Right lung (tissue), 5 donors: ENCODE data around the gene PDSS2. TPM values are rescaled to one million over a fixed set of nuclear protein-coding genes. Genes with fewer than 3 reads are reported as not detected.

Experiments
- DNase-seq, 2 donors: peaks; one replicate each; pipeline ENCODE4 v3.0.0-alpha.2; 2013
- polyA plus RNA-seq, 5 donors: library from polyadenylated mRNA; unstranded; fragments of 120-200 nt; gene quantifications; one replicate each; pipeline versions ENCODE4 v1.2.1 to v1.2.3, GENCODE V29; 2013; ENCODE audit warnings: inconsistent platforms in 1 of 5, low replicate concordance in 1 of 5; ENCODE audit not compliant: insufficient read length in 5 of 5, insufficient read depth in 1 of 5

The PDSS2 gene
- polyA plus RNA-seq, 5 donors = 13.6 to 17.7 (median 15.5) TPM

DNA sequence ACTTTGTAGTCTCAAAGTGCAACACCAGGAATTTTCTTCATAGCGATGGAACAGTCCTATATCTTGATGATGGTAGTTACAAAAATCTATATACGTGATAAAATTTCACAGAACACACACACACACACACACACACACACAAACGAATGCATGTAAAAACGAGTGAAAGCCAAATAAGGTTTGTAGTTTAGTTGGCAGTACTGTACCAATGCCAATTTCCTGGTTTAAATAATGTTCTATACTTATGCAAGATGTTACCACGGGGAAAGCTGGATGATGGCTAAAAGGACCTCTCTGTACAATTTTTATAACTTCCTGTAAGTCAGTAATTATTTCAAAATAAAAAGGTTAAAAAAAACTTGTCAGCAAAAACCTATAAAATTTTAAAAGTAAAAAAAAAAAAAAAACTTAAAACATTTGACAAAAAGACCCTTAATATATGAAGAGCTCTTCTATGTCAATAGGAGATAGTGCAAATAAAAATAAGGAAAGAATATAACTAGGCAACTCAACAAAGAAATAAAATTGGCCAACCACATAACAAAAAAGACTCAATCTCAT is 37.6 kb downstream of the PDSS2 start:
- no peak for DNase-seq

GRCh38 chr6:107419733-107420132 is 39.6 kb downstream of the PDSS2 start:
- DNase-seq = peak in 1 of 2 donors; percentile 6

GRCh38 chr6:107418118-107418517 is 41.2 kb downstream of the PDSS2 start:
- no peak for DNase-seq

- no peak for DNase-seq
Observed at GRCh38 chr6:107416145-107416544, 43.2 kb downstream of the PDSS2 start.

DNA sequence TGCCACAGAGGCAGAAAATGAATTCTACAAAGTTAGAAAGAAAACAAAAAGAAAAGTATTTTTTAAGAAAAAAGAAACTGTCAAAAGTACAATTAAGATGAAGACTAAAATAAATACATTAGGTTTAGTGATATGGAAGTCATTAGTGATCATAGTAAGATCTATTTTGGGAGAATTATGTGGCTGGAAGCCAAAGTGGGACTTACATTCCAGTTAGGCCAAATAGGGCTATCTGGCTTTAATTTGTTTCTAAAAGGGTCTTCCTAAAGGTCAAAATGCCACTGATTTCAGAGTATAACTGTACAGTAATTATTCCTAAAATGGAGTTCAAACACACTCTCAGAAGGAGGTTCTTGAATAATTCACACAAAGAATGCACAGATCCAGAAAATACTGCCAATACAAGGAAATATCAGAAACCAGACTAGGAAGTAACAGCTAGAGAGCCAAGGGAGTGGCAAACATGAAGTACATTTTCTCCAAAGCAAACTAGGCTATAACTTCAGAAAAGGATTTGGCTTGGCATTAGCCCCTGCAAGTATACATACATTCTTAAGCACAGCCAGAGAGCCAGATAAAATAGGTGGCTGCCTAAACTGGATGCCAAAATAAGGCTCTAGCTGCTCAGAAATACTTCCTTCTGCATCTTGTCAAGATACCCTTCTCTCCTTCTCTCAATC is 45.3 kb downstream of the PDSS2 start:
- peak in 1 of 2 donors; percentile 7 for DNase-seq

DNA sequence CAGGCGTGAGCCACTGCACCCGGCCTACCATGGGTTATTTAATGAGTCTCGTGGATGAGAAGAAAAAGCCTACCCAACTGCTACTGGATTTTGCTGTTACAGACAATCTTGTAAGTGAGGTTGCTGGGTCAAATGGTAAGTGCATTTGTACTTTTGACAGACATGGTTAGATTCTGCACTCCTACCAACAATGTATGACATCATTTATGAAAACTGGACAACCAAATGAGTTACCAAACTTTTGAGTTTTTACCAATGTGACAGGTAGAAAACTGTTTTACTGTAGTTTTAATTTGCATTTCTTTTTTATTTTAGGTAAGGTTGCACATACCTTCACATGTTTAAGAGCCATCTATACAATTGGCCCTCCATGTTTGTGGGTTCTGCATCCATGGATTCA is 48.2 kb downstream of the PDSS2 start:
- DNase-seq = no peak

GRCh38 chr6:107409942-107410341 is 49.4 kb downstream of the PDSS2 start:
- no peak for DNase-seq

DNA sequence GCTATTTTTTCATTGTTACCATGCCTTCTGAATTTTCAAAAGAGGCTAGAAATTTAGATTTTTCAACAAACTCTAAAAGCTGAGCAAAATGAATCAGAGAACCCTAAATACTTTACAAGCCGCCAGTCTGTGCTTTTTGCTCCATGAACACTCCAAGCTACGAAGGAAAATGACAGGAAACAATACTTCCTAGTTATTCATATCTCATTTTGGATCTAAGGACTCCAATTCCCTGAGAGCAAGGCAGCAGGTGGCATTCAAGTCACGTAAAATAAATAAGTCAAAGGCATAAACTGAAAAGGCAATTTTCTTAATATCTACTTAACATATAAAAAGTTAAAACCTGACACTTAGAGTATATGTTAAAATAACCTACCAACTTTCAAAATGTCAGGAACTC is 50.6 kb downstream of the PDSS2 start:
- DNase-seq = no peak

GRCh38 chr6:107405002-107405401 is 54.4 kb downstream of the PDSS2 start:
- no peak for DNase-seq

- DNase-seq = no peak
Observed at GRCh38 chr6:107402533-107402932, 56.8 kb downstream of the PDSS2 start.

- DNase-seq = no peak
Observed at GRCh38 chr6:107401573-107401972, 57.8 kb downstream of the PDSS2 start.

GRCh38 chr6:107400616-107401147 is 58.7 kb downstream of the PDSS2 start:
- no peak for DNase-seq

DNA sequence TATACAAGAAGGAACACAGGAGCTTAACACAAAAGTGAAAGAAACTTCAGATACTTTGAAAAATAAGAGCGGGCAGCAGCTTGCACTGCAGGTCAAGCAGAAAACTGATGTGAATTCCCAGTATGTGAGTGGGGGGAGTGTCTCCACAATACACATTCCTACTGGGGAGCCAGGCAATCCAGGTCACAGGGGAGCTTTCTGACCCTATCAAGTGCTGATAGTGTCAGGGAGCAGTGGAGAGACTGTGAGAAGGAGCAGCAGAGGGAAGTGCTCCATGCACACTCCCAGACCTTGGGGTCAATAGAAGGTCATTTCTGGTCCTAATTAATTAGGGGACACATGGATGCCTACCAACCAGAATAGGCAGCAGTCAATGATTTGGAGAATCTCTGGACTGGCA is 59.4 kb downstream of the PDSS2 start:
- no peak for DNase-seq

DNA sequence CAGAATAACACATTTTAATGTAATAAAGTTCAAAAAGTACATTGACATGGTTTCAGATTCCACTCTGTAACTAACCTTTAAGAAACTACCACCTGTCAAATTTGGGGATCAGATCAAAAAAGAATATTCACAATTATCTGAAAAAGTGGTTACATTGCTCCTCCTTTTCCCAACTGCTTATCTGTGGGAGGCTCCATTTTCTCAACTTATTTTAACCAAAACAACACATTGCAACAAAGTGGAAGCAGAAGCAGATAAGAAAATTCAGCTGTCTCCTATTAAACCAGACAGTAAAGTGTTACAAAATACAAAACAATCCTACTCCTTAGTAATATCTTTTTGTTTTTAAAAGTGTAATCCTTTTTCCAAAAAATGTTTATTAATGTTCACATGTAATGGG is 61.4 kb downstream of the PDSS2 start:
- DNase-seq = no peak

DNA sequence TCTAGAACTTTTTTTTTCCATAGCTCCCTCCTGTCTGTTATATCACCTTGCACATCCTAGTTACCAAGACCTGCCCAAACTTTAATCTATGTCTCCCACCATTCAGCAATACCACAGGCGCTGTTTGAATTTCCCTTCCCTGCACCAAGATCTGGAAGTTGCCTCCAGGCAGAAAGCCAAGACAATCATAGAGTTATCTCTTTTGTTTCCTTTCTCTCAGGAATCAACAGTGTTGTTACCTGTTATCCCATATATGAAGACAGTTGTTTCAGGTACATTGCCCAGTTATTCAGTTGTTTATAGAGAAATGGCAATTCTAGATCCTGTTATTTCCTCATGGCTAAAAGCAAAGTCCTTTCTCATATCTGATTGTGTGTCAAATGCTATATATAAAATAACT is 63.2 kb downstream of the PDSS2 start:
- no peak for DNase-seq

DNA sequence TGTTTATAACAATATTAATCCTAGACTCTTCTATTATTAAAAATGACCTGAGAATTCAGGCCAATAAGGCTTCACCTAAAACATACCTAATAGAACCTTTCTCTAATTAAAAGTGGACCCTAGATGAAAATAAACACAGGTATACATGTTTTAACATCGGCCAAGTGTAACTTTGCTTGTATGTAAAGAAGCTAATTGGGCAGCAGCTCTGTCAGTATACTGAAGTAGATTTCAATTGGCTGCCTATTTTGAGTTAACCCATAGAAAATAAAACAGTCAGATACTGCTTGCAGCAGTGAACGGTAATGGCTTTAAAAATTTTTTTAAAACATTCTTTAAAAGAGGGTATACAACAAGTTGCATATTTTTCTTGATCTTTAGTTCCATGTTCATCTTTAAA is 67.3 kb downstream of the PDSS2 start:
- DNase-seq = no peak

- DNase-seq = no peak
Observed at GRCh38 chr6:107390685-107391435, 68.5 kb downstream of the PDSS2 start.

GRCh38 chr6:107390056-107390455 is 69.3 kb downstream of the PDSS2 start:
- DNase-seq = no peak

DNA sequence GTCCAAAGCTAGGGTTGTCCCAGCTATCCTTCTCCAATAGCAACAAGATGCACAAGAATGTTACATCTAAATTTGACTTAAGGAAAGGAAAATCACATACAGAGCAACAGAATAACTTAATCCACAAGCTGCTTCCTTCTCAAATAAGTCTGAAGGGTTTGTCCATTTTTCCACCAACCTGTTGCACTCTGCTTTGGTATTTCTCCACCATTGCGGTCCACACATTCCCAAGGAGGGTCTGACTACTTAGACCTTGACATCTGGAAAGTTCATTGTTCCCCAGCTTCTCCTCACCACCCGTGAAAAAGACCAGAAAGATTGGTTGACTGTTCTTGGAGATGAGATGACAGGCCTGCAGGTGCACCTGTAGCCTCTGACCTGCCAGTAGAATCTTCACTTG is 72.5 kb downstream of the PDSS2 start:
- DNase-seq = no peak

- no peak for DNase-seq
Observed at GRCh38 chr6:107386340-107386739, 73.0 kb downstream of the PDSS2 start.

DNA sequence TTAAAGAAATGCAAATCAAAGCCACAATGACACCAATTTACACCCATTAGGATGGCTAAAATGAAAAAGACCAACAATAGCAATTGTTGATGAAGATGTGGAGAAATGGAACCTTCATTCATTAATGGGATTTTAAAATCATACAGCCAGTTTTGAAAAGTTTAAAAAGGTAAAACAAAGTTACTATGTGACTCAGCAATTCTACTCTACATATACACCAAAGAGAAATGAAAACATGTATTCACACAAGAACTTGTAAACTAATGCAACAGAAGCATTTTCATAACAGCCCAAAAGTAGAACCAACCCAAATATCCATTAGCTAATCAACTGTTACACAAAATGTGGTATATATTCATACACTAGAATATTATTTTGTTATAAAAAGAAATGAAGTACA is 75.7 kb downstream of the PDSS2 start:
- no peak for DNase-seq

DNA sequence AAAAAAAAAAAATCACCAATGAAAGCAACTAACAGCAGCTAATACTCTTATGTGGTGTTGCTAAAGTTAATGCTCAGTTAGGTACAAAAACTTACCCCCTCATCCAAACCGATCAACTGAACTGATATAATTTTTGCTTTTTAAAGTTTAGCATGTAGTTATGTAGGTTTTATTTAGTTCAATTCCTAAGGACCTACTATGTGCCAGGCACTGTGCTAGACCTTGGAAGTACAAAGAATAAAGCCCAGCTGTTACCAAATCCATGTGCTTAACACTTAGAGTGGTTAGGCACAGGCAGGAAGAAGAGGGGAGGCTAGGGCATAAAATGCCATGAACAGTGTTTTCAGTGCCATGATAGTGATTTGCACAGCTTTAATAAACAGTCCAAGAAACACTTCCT is 85.1 kb downstream of the PDSS2 start:
- no peak for DNase-seq

DNA sequence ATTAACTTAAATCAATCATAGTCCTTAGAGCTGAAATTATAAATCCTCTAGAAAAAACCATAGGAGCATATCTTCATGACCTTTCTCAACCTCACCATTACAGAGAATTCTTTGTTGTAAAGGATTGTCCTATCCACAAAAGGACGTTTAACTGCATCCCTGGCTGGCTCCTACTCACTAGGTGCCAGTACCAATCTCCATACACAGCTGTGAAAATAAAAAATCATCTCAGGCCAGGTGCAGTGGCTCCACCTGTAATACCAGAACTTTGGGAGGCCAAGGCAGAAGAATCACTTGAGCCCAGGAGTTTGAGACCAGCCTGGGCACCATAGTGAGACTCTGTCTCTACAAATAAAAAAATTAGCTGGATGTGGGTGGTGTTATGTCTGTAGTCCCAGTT is 89.9 kb downstream of the PDSS2 start:
- no peak for DNase-seq
